Heart left ventricle (tissue), 13 donors: Measurements from ENCODE around the gene PLCG2.

ENCODE experiments used
- CTCF ChIP-seq, 12 donors: fragments of 200-600 bp; sonication (generic) in 4 of 12; IDR thresholded peaks; one replicate each; pipeline versions ENCODE4 v1.5.0 to v1.8.0; 2018 to 2022; ENCODE audit warnings: antibody characterized with exemption in 12 of 12, mild to moderate bottlenecking in 5 of 12
- POLR2A ChIP-seq, 2 donors: fragments of 450-650 bp; IDR thresholded peaks; one replicate each; pipeline ENCODE4 v1.6.1; 2017; ENCODE audit warnings: antibody characterized with exemption in 2 of 2, mild to moderate bottlenecking in 2 of 2, moderate library complexity in 2 of 2
- donor health status: ischemic (EF 13 %, LVEDD 7.1; RV severe dilation, severe dysfunction).
- donor health status: DM: no; HTN: yes; CAD: no.
- donor health status: DM: no; HTN: no; CAD: no.
- donor health status: ischemic (EF 25% LVEDD 6.9; RV normal size, moderate dysfunction).
- donor health status: ischemic (EF 25% LVEDD 5.7; RV mildly dilated, moderate dysfunction).
- donor health status: ischemic (EF 35%, LVEDD 5.7; RV mildly dilated, moderate dysfunction).
- donor health status: nonischemic (EF 11% LVEDD 7.7; RV severe dilation, severe dysfunction).
- donor health status: DM: yes; HTN: yes; CAD: no.
- donor health status: PGD.
- donor health status: ischemic (EF 29% LVEDD 5.4; RV normal size, mild dysfunction).
- donor health status: nonischemic (EF 23%, LVEDD 6.1; RV moderate dilation, normal function).

DNA sequence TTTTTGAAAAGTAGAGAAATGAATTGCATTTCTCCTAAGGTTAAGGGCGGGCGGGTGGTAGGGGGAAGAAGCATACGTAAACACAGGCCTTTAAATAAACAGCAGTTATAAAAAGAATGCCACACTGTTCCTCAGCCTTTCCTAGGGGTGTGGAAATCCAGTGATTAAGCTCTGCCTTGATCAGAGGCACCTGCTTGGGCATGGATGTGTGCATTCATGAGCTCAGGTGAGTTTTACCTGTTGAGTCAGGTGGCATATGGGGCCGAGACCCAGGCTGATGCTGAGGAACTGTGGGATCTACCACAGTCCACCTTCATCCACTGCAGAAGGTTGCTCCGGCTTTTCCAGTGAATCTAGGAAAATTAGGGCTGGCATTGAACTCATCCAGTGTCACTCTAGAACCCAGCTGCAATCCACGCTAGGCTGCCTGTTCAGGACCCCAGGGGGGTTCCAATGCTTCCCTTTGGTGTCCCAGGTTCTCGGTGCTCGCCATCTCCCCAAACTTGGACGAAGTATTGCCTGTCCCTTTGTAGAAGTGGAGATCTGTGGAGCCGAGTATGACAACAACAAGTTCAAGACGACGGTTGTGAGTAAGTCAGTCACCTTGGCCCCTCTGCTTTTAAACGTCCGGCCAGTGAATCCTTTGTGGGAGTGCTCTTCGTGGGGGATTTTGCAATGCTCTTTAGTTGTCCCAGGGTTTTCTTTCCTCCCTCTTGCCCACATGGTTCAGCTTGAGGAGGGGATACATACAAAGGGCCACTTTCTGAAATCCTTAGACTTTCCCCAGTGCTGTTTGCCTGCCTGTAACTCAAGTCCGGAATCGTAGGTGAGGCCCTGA, 159.5 kb downstream of the PLCG2 start:
- TF ChIP-seq CTCF (IDR thresholded peaks at IDR 0.05), result no peak
- TF ChIP-seq POLR2A (IDR thresholded peaks at IDR 0.05), result no peak
